ENCODE results near the gene AREG. TPM values are rescaled to one million over a fixed set of nuclear protein-coding genes. Genes with fewer than 3 reads are reported as not detected.

The AREG gene
- total RNA-seq, 1 donor from 2014 or later = 98.0 TPM

DNA sequence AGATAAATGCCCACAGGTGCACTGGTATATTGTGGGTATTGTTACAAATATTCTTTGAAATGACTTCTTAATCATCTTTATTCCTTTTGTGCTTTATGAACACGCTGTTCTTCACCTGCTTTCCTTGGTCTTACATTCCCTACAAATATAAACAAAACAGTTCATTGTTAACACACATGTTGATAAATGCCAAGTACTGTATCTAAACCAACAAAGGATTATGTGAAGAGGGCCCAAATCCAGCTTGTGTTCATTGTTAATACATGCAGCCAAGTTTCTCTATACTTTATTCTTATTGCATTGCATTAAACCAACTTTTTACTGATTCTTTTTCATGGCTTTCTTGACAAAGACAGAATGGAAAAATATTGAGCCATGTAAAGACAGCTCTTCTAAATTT is 42.8 kb downstream of the AREG start:
- no peak overlapping the region for H3K4me3 ChIP-seq (ENCODE audit: low read depth, low read length)
- TF ChIP-seq, protein P1, sequence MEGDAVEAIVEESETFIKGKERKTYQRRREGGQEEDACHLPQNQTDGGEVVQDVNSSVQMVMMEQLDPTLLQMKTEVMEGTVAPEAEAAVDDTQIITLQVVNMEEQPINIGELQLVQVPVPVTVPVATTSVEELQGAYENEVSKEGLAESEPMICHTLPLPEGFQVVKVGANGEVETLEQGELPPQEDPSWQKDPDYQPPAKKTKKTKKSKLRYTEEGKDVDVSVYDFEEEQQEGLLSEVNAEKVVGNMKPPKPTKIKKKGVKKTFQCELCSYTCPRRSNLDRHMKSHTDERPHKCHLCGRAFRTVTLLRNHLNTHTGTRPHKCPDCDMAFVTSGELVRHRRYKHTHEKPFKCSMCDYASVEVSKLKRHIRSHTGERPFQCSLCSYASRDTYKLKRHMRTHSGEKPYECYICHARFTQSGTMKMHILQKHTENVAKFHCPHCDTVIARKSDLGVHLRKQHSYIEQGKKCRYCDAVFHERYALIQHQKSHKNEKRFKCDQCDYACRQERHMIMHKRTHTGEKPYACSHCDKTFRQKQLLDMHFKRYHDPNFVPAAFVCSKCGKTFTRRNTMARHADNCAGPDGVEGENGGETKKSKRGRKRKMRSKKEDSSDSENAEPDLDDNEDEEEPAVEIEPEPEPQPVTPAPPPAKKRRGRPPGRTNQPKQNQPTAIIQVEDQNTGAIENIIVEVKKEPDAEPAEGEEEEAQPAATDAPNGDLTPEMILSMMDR (IDR thresholded peaks at IDR 0.05; ENCODE audit: insufficient read depth, low read length, poor library complexity, severe bottlenecking) = no peak
- DNase-seq (ENCODE audit: low read depth) = no peak

DNA sequence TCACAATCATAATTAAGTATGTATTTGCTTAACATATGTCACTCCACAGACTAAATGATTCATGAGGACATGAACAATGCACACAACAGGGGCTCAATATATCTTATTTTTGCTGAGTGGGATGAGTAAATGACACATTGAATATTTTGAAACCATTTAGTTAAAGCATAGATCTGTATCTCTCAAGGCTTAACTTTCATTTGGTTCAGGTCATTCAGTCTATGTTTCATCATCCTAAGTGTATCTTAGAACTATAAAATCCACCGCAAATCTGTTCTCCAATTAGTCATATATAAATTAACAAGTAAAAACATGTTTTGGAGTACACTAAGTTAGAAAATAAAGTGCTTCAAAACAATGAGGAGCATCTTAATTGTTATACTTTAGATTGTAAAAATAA is 45.8 kb downstream of the AREG start:
- H3K27me3 ChIP-seq (ENCODE audit: control insufficient read depth, insufficient read depth, low read length) = no peaks in the 10 kb centered on the region
- no peak for DNase-seq (ENCODE audit: low read depth)
- no peak overlapping the region for H3K4me3 ChIP-seq (ENCODE audit: low read depth, low read length)
- no peaks in the 10 kb centered on the region for H3K36me3 ChIP-seq (ENCODE audit: control insufficient read depth, insufficient read depth, low read length)
- TF ChIP-seq, protein P1 (IDR thresholded peaks at IDR 0.05; ENCODE audit: insufficient read depth, low read length, poor library complexity, severe bottlenecking) = no peak

More for the DNA sequence above, 42.8 kb downstream of the AREG start:
- H3K27me3 ChIP-seq (ENCODE audit: control insufficient read depth, insufficient read depth, low read length) = no peaks in the 10 kb centered on the region
- H3K36me3 ChIP-seq (ENCODE audit: control insufficient read depth, insufficient read depth, low read length) = no peaks in the 10 kb centered on the region

DNA sequence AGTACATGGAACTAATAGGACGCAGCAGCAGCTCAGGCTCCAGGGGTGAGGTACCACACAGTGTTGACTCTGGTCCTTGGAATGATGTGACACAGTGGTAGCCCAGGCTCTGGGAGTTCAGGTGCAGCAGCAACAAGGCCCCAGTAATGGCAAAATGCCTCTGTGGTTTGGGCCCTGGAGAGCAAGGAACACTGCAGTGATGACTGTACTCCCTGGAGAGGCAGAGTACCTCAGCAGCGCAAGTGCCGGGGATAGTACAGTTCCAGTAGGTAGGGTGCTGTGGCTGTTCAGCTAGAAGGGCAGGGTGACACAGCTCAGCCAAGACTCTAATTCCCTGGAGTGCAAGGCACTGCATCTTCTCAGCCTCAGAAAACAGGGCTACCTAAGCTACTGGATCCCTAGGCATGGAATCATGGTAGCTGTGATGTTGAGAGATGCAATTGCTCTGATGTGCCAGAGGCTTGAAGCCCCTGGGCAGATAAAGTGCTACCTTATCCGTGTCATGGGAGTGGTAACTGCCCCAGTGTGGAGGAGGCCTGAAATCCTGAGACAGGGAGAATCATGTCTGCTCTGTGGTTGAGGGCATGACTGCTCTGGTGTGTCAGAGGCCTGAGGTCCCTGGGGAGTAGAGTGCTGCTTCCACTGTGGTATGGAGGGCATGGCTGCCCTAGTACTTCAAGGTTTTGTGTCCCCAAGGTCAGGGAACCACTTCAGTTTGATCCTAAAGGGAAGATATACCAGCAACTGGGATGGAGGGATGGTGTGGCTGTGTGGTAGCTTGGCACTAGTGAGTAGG is 55.2 kb downstream of the AREG start:
- TF ChIP-seq, protein P1 (IDR thresholded peaks at IDR 0.05; ENCODE audit: insufficient read depth, low read length, poor library complexity, severe bottlenecking) = no peak
- DNase-seq (ENCODE audit: low read depth) = no peak
- H3K36me3 ChIP-seq (ENCODE audit: control insufficient read depth, insufficient read depth, low read length) = no peaks in the 10 kb centered on the region
- H3K27me3 ChIP-seq (ENCODE audit: control insufficient read depth, insufficient read depth, low read length) = no peaks in the 10 kb centered on the region
- H3K4me3 ChIP-seq (ENCODE audit: low read depth, low read length) = no peak overlapping the region

DNA sequence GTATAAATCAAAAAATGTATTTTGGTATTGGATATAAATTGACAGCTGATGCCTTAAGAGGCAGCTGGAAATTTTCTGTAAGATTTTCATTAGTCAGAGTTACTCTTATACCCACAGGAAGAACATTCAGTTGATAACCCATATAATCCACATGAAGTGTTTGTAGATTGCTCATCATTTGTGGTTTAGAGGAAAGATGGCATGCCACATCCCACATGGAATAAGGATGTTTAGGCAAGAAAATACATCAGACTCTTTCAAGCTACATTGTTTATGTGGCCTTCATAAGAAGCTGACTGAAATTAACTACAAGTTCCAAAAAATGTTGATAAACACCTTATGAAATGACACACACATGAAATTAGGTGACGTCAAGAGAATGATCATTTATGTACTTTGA is 56.6 kb downstream of the AREG start:
- Histone ChIP-seq H3K4me3 (ENCODE audit: low read depth, low read length) (no peak overlapping the region), H3K36me3 (ENCODE audit: control insufficient read depth, insufficient read depth, low read length) (no peaks in the 10 kb centered on the region), H3K27me3 (ENCODE audit: control insufficient read depth, insufficient read depth, low read length) (no peaks in the 10 kb centered on the region)
- TF ChIP-seq, protein P1 (IDR thresholded peaks at IDR 0.05; ENCODE audit: insufficient read depth, low read length, poor library complexity, severe bottlenecking) = no peak
- DNase-seq (ENCODE audit: low read depth) = no peak

DNA sequence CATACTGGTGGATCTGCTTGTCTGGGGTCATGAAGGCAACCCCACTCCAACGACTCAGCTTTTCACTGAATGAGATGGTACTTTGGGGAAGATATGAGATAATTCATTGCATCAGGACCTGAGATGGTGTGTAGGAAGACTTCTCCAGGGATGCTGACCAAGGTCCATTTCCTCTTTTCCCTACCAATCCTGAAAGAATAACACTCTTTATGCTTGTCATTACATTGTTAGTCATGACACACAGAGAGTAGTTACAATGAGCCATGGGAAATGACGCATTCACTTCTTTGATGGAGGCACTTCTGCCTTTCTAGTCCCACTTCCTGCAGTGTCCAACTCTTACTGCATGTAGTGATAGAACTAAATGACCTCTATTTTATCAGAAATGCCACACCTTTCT is 58.6 kb downstream of the AREG start:
- no peaks in the 10 kb centered on the region for H3K27me3 ChIP-seq (ENCODE audit: control insufficient read depth, insufficient read depth, low read length)
- H3K4me3 ChIP-seq (ENCODE audit: low read depth, low read length) = no peak overlapping the region
- TF ChIP-seq, protein P1 (IDR thresholded peaks at IDR 0.05; ENCODE audit: insufficient read depth, low read length, poor library complexity, severe bottlenecking) = no peak
- DNase-seq (ENCODE audit: low read depth) = no peak
- no peaks in the 10 kb centered on the region for H3K36me3 ChIP-seq (ENCODE audit: control insufficient read depth, insufficient read depth, low read length)

DNA sequence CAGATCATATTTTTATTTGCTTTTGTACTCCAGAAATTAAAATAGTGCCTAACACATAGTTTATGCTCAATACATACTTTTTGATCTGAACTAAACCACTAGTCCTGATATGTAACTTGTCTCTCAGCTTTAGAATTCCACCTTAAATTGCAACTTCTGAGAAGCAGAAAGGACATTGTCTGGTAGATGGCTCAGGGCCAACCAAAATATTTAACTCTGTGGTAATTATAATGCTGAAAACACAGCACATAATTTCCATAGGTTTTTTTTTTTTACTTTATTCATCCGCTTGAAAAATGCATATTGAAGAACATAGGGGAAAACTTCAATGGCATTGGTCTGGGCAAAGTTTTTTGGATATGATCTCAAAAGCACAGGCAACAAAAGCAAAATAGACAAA is 59.3 kb downstream of the AREG start:
- no peak for DNase-seq (ENCODE audit: low read depth)
- TF ChIP-seq, protein P1 (IDR thresholded peaks at IDR 0.05; ENCODE audit: insufficient read depth, low read length, poor library complexity, severe bottlenecking) = no peak
- Histone ChIP-seq H3K27me3 (ENCODE audit: control insufficient read depth, insufficient read depth, low read length) (no peaks in the 10 kb centered on the region), H3K4me3 (ENCODE audit: low read depth, low read length) (no peak overlapping the region), H3K36me3 (ENCODE audit: control insufficient read depth, insufficient read depth, low read length) (no peaks in the 10 kb centered on the region)
